T-helper 1 cell treated with Interleukin-12 subunit alpha and Interleukin-12 subunit beta and Interleukin-4 antibody, amounts not matched to agents 30 ng/mL and 1 ng/mL, for 36 hours (primary cell): Measurements from ENCODE around the gene AKAP6. TPM values are rescaled to one million over a fixed set of nuclear protein-coding genes. Genes with fewer than 3 reads are reported as not detected.

Experiments used
- intact Hi-C: fragments of 100-400 bp; cut with micrococcal nuclease; formaldehyde crosslinking; loops from one replicate; pipeline ENCODE4 v1.15.1; 2024
- total RNA-seq: library from RNA; stranded (reverse); gene quantifications from 2 replicates; pipeline ENCODE4 v1.2.3, GENCODE V29; 2022

AKAP6 gene
- total RNA-seq, 1 donor from 2014 or later: 0.15 TPM

DNA sequence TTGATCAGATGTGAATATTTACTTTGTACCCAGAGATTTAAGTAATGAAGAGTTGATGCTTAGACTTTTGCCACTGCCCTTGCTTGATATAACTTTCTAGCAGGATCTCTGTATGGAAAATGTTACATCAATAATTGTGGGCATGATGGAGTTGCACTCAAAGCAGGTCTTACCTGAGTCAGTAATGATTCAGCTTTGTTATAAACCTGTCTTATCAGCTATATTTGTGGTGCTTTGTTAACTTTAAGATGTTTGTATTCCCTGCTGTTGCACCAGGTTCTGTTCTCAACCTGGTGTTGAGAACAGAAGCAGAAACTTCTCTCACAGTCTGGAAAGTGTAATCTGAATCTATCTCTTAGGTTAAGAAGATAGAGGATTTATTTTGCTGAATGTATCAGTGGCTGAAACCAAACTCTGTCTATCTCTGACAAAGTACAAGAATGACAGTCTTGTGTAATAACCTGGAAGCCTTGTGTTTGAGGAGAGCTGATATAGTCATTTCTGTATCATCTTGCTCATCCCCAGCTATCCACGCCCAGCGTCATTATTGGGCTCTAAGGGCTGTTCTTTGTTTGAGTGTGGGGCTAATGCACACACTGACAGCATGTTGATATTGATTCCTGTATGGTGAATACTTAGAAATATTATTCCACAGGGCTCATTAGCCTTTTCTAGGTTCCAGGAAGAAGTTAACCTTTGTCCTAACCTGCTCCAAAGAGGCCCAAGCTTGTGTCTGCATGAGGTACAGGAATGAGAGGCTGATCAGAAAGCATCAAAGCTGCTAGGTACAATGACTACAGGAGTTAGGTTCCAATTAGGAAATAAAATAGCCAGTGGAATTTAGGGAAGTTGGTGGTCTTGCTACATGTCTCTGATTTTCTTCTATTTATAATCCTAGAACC lies 3.6 kb downstream of the AKAP6 start:
- intact Hi-C loops: no loop called here

DNA sequence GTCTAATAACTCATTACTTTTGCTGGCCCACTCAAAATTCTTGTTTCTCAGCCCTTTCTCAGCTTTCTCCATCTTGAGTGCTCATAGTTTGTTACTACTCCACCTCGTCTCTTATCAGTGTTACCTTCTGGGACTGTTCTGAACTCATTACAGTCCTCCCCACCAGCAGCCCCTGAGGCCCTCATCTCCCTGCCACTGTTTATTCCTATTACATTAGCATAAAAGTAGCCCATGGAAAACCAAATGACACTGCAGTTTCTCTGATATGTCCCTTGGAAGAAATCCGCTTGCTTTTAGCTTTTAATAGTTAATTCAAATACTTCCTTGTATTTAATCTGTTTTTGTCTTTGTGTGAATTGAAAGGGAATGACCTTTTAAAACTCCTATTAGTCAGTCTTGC lies 7.6 kb downstream of the AKAP6 start:
- intact Hi-C loops: no loop called here

DNA sequence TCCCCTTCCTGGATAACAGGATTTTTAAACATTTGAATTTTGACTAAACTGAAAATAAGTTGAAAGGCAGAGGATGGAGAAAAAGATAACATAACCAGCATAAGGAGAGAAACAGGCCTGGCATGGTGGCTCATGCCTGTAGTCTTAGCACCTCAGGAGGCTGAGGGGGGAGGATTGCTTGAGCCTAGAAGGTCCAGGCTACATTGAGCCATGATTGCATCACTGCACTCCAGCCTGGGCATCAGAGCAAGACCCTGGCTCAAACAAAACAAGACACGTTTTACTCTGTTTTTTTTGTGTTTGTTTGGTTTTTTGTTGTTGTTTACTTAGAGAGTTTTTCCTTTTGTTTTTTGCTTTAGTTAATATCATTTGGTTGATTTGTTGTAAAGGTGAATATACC lies 8.7 kb downstream of the AKAP6 start:
- intact Hi-C loops: no loop called here

DNA sequence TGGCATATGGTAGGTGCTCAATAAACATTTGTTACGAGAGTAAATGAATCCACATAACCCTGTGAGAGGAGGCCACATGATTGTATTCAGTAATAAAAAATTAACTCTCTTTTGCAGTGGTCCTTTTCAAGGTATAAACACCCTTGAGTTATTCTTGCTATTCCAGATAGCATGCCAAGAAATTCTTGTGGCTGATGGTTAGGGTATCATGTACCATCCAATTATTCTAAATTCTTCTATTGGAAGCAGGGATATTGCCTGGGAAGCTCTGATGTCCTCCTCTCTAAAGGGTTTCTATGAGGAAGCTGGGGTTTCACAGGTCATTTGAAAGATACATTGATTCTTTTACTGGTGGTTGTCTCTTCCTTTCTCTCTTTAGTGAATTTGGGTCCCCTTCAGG lies 10.1 kb downstream of the AKAP6 start:
- intact Hi-C loops: no loop called here

DNA sequence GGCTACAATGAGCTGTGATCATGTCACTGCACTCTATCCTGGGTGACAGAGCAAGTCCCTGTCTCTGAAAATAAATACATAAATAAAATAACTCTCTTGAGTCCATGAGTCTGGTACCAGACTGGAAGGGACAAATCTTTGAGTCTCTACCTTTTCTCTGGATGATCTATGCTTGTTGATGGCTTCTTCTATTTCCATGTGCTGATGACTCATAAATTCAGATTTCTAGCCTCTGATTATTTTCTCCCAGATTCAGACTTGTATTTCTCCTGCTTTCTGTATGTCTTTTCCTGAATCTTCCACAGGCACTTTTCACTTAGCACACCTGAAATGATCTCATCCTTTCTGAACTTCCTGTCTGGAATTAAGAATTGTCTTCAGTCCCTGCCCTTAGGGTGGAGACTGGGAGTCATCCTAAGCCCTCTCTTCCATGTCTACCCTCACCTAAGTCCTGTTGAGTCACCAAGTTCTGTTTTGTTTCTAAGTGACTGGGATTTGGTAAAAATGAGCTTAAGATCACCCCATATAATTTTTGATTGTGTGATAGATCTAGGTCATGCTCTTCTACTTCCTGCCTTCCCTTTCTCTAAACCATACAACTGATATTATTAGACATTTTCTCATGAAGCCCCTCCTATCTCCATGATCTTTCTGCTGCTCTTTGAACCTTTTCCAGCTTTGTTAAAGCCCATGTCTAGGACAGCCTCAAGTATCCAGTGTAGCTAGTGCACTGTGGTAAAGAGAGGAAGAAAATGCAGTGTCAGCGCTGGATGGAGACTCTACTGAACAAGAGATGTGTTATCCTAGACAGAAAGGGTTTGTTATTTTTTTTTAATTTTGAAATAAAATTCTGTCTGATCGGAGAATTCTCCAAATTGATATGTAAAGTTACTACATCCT lies 13.1 kb downstream of the AKAP6 start:
- intact Hi-C loops: no loop called here

DNA sequence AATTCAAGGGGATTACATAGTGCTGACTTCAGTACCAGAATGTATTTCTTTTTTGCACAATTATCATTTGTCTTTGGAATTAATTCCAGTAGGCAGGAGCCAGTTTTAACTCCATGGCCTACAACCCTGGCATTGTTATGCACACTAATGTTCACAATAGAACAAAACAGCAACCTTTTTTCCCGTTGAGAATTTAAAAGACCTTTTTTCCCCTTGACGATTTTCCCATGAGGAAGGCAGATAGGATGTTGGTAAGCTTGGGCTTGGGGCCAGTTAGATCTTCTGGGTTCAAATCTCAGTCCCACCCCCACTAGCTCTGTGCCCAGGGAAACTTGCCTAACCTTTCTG lies 13.7 kb downstream of the AKAP6 start:
- intact Hi-C loops: no loop called here

DNA sequence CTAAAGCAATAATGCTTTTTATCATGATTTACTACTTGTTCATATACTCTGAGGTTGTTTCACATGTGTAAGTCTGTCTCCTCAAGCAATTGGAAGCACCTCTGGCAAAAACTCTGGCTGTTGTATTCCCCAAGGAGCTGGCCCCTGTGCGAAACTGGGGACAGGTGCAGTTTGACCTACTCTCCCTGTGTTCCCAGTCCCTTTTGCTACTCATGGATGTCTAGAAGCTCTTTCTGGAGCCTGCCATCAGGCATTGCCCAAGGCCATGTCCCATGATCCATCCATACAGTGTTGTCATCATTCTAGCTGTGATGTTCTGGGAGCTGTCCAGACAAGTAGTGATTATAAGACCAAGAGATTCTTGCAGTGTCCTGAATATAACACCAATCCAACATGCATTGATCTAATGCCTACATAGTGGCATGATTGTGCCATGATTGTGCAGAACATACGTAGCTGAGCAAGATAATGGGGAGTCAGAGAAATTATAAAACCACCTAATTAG lies 14.9 kb downstream of the AKAP6 start:
- intact Hi-C loops: no loop called here

DNA sequence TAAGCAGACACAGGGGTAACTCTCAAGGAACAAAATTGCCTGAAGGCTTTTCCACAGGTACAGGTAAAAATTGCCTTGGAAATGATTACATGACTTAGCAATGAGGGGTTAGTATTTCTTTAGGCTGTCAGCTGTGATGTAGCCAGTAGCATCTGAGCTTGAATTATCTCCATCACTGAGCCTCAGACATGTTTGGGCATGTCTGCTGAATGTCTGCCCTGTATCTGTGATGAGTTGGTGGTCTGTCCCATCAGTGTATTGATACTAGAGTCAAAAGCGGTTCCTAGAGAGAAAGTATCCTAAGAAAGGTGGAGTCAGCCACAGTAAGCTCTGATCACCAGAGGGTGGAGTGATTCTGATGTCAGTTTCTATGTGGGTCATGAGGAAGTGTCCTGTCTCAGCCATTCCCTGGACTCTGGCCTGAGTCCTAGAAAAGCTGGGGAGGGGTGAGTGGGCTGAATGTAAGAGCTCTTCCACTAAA lies 16.3 kb downstream of the AKAP6 start:
- intact Hi-C loops: no loop called here

DNA sequence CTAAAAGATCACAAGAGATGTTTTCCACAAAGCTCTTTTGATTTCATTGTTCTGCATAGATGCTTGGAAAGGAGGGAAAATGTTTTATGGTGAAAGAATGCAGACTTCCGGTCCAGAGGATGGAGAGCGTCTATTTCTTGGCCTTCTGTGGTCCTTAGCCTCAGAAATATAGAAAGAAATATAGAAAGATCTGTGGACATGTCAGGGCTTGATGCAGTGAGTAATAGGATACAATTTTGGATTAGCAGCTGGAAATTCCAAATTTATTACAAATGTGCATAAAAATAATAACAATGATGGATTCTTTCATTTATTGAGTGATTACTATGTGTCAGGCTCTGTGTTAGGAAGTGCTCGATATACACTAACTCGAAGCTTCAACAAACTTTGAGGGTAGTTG lies 20.2 kb downstream of the AKAP6 start:
- intact Hi-C loops: no loop called here

DNA sequence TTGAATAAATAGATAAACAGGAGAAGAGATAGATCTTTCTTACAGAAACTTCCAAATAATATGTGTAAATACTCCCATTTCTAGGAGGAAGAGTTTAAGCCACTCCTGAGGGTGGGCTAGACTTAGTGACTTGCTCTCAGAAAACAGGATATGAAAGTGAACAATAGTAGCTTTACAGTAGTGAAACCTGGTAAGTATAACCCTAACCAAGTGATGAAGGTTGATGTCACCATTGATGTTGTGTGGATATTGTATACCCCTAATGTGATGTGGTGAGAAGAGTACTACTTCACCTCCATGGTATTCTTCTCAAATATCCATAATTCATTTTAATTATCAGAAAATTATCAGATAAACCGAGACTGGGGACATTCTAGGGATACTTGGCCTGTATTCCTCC lies 20.9 kb downstream of the AKAP6 start:
- intact Hi-C loops: no loop called here

DNA sequence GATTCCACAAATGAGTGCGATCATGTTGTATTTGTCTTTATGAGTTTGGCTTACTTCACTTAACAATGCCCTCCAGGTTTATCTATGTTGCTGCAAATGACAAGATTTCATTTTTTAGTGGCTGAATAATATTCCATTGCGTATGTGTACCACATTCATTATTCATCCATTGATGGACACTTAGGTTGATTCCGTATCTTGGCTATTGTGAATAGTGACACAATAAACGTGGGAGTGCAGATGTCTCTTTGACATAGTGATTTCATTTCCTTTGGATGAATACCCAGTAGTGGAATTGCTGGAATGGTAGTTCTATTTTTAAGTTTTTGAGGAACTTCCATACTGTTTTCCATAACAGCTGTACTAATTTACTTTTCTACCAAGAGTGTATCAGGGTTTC lies 23.5 kb downstream of the AKAP6 start:
- intact Hi-C loops: no loop called here

DNA sequence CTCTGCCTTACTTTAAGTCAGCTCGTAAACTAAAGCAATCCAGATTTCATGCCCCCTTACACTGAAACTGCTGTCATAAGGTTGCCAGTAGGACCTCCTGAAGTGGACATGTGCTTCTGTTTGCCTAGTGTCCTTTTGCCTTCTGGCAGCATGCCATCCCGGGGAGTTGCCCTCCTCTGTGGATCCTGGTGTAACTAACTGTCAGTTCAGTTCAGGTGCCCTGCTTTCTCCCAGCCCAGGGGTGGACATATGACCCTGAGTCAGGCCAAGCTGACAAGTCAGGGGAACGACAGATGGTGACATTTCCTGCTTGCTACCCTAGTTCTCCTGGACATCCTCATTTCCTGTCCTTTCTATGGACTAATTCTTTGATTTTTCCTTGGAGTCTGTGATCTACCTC lies 25.6 kb downstream of the AKAP6 start:
- intact Hi-C loops: no loop called here

DNA sequence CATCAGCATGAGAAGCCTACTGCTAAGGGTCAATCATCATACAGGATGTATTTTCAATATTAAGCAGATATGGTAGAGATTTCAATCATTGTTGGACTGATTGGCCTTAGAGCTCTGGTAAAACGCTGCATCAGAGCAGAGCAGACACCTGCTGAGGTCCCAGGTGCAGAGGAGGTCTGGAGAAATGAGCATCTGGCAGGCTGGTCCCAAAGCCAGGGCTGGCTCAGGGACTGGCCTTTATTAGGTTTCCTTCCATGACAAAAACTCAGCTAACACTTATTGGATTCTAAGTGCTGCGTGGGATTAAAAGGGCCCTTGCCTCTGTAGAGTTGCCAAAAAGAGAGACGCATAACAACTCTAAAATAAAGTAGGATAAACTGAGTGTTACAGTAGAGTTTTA lies 29.7 kb downstream of the AKAP6 start:
- intact Hi-C loops: no loop called here

DNA sequence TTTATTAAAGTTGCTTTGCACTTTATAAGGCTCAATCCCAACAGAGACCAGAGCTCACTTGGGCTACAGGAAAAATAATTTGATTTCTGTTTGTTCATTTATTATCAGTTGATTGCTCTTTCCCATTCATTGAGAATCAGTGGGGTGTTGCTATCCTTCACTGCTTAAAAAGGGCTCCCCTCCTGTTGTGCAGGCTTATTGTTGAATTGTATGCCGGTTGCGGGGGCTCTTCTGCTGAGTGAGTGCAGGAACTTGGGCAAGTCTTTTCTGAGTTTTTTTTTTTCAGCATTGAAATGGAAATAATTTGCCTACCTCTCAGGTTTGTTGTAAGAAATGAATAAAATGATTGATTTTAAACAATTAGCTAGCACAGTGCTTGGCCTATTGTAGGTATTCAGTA lies 32.6 kb downstream of the AKAP6 start:
- intact Hi-C loops: no loop called here

DNA sequence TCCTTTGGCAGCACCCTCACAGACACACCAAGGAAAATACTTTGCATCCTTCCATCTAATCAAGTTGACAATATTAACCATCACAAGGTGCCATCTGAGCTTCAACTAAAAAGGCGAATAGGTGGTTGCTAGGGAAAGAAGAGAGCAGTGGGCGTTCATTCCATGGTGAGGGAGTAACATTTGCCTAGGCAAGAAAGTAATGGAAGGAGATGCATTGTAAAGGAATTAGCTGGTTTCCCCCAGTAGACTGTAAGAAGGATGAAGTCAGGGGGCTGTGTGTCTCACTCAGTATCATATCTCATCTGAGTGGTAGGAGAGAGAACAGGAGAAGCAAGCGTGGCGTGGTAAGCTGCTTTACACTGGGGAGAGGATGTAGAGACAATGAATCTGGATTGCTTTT lies 34.7 kb downstream of the AKAP6 start:
- intact Hi-C loops: no loop called here

DNA sequence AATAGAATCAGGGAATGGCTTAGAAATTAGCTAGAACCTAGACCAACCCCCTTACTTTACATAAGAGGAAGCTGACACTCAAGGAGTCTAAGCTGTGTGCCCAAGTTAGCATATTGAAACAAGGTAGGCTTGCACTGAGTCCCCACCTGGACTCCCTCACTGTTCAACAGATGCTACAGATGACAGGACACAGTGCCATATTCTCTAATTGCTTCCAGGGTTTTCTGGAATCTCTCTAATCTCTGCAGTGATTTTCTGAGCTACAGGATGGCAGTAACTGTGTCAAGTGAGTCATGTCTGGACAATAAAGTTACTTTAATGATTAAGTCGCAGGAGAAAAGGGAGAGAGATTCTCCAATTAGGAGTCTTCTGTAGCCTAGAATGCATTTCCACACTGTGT lies 35.8 kb downstream of the AKAP6 start:
- intact Hi-C loops: no loop called here

DNA sequence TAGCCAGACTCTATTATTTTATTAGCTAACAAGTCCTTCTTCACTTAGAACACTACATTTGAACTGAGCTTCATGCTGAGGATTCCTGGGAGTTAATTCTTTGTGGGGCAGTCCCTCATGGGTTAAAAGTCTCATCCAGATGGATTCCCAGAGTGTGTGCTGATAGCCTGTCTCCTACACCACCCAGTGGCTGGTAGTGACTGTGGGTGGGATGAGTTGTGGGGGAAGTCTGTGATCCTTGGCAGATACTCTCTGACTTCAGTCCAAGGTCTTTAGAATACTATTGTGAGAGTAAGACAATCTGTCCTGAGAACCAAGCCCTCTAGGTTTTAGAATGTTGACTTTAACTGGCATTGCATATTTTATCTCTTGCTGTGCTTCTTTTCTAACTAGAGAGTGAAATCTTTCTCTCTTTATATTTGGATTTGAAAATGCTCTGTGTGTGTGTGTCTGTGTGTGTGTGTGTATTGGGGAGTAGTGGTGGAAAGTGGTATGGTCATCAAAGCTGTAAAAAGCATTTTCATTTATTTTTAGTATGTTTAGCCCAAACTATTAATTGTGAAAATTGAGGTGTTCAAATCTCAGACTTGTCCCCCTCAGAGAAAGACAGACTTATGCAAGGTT lies 37.3 kb downstream of the AKAP6 start:
- intact Hi-C loops: no loop called here

DNA sequence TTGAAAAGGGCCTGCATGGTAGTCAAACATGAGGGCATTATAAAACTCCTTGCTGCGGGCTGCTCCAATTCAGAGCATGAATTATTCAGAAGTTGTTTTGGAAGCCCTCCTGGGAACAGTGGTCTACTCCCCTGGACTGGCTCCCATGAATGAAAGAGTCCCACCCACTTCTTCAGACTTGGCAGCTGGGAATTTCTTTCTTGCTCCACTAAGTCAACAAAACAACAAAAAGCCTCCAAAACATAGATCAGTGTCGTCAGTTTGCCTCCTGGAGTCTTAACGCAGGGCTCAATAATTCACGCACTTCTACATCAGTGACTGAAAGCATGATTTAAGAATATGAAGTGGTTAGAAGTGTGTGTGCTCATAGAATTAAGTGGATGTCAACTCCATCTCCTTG lies 37.9 kb downstream of the AKAP6 start:
- intact Hi-C loops: no loop called here

DNA sequence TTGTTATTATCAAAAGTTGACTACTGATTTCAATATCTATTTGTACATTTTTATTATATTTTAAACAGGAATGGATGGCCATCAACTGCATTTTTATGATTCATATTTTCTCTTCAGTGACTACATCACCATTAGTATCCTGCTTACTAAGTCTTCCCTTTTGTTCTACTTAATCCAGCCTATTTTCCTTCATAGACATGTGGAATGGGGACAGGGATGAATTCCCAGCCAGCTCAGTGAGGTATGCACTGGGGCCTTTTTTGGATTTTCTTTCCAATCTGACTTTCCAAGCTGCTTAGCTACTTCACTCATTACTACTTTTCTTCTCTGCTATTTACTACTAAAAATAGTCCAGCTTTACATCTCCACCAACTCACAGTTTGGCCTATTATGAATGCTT lies 38.4 kb downstream of the AKAP6 start:
- intact Hi-C loops: no loop called here

DNA sequence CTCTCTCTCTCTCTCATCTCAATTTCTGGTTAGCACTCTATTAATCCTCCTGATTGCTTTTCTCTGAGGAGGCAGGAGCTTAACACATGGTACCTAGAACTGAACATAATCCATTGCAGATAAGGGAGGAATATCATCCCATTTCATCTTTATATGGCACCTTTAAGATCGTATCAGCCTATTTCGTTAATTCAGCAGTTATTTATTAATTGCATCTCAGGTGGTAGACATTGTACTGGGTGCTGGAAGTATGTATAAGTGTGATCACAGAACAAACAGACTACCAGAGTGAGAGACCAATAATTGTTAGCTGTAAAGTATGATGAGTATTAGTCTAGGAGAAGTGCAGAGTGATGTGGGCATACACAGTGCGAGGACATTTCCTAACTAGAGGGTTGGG lies 39.0 kb downstream of the AKAP6 start:
- intact Hi-C loops: no loop called here

DNA sequence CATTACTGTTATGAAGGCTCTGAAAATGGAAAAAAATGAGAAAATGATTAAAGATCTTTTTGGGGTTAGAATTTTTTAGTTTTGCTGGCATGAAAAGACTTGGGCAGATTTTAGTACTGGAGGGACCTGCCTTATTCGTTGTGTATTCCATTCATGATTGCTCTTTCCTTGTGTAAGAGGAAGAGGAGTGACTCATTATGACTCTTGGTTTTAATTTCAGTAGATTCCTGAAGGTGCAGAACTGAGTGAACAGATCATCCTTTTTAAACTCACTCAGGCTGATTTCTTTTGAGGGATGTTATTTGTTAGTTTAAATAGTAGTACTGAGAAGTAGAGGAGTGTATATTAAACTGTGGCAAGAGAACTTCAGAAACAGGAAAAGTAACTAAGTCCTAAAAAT lies 41.6 kb downstream of the AKAP6 start:
- intact Hi-C loops: no loop called here

DNA sequence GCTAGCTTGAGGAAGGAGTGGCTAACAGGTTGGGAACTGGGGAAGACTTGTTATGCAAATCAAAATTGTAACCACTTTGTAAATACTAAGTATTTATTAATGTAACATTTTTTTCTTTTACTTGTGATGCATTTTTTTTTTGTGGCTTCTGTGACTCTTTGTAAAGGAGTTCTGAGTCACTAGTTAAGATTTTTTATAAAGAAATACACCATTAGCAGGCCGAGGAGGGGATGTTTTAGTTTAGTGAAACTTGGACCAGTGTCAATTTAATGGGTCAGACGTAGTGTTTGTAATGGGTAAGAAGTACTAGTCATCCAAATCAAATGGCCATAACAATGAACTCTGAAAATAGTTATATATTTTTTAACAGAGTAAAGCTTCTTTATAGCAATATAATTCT lies 43.1 kb downstream of the AKAP6 start:
- intact Hi-C loops: no loop called here
